Brain microvascular endothelial cell (primary cell): ENCODE results near the gene CDKN2AIPNL.
A peak's percentile ranks its signal among the peaks of the same experiment; 100 is the strongest.

Experiments used
- DNase-seq: peaks from one replicate; pipeline ENCODE4 v3.0.0-alpha.2; 2020
- H3K27ac ChIP-seq: fragments of 250-450 bp; sonication (Bioruptor Pico); 2 replicates; pipeline ENCODE4 v1.5.1; 2020; ENCODE audit warnings: mild to moderate bottlenecking, moderate library complexity
- H3K27me3 ChIP-seq: fragments of 250-450 bp; sonication (Bioruptor Pico); replicated peaks from 2 replicates; pipeline ENCODE4 v1.5.1; 2020; ENCODE audit warnings: mild to moderate bottlenecking
- H3K36me3 ChIP-seq: fragments of 250-450 bp; sonication (Bioruptor Pico); replicated peaks from 2 replicates; pipeline ENCODE4 v1.5.1; 2020; ENCODE audit warnings: mild to moderate bottlenecking
- H3K4me3 ChIP-seq: 2 replicates; pipeline ENCODE4 v1.5.1; 2011; ENCODE audit warnings: low read depth, mild to moderate bottlenecking, control low read depth, low read length, moderate library complexity
- in situ Hi-C: cut with HindIII; loops from 2 replicates; pipeline ENCODE4 v1.10.0; 2017; ENCODE audit warnings: low sequenced_read_pairs, low pct_ligation_motif_present
- TF ChIP-seq, protein P1 (sequence below): IDR thresholded peaks from 2 replicates; pipeline ENCODE4 v1.5.1; 2011; ENCODE audit warnings: low read depth, mild to moderate bottlenecking, moderate library complexity, low read length, control low read depth, inconsistent platforms; ENCODE audit errors: missing control alignments

CDKN2AIPNL gene

DNA sequence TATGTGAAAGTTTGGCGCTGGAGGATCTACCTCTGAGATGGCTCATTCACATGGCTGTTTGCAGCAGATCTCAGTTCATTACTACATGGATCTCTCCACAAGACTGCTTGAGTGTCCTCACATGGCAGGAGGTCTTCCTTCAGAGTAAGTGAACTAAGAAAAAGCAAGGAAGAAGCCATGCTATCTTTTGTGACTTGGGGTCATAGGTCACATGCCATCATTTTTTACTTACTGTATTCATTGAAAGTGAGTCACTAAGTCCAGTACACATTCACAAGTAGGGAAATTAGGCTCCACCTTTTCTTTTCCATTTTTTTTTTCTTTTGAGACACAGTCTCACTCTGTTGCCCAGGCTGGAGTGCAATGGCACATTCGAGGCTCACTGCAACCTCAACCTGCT is 8.7 kb upstream of the CDKN2AIPNL start:
- TF ChIP-seq, protein P1, sequence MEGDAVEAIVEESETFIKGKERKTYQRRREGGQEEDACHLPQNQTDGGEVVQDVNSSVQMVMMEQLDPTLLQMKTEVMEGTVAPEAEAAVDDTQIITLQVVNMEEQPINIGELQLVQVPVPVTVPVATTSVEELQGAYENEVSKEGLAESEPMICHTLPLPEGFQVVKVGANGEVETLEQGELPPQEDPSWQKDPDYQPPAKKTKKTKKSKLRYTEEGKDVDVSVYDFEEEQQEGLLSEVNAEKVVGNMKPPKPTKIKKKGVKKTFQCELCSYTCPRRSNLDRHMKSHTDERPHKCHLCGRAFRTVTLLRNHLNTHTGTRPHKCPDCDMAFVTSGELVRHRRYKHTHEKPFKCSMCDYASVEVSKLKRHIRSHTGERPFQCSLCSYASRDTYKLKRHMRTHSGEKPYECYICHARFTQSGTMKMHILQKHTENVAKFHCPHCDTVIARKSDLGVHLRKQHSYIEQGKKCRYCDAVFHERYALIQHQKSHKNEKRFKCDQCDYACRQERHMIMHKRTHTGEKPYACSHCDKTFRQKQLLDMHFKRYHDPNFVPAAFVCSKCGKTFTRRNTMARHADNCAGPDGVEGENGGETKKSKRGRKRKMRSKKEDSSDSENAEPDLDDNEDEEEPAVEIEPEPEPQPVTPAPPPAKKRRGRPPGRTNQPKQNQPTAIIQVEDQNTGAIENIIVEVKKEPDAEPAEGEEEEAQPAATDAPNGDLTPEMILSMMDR: no peak
- Histone ChIP-seq H3K27ac (no peak overlapping the region), H3K36me3 (no peaks in the 10 kb centered on the region), H3K4me3 (no peak overlapping the region), H3K27me3 (no peaks in the 10 kb centered on the region)
- in situ Hi-C loops: no loop called here
- peak; percentile 50 for DNase-seq

DNA sequence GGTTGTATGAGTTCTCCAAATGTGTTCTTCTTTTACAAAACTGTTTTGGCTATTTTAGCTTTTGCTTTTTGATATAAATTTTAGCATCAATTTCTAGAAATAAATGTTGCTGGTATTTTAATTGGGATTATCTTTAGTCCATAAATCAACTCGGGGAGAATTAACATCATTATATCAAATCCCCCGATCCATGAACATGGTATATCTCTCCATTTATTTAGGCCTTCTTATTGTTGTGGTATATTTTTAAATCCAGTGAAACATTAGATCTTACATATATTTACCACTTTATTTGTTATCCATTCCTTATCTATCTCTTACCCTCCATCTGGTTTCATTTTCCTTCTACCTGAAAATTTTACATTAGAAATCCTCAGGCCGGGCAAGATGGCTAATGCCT is 7.3 kb upstream of the CDKN2AIPNL start:
- H3K27ac ChIP-seq: no peak overlapping the region
- DNase-seq: no peak
- TF ChIP-seq, protein P1: no peak
- H3K36me3 ChIP-seq: no peaks in the 10 kb centered on the region
- in situ Hi-C loops: no loop called here
- H3K4me3 ChIP-seq: no peak overlapping the region
- H3K27me3 ChIP-seq: no peaks in the 10 kb centered on the region

DNA sequence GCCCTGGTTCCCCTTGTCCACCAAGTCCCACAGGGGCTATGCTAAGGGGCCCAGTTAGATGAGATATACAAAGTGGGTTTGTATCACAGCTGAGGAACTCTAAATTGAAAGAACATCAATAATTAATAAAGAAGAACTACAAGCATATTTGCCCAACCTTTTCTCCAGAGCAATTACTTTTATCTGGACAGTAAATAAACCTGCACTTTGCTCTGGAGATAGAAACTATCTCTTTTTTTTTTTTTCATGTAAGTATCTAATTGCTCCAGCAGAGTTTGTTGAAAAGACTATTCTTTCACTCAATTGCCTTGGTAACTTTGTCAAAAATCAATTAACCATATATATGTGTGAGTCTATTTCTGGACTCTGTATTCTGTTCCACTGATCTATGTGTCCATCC is 6.0 kb upstream of the CDKN2AIPNL start:
- Histone ChIP-seq H3K27me3 (no peaks in the 10 kb centered on the region), H3K36me3 (no peaks in the 10 kb centered on the region), H3K4me3 (no peak overlapping the region), H3K27ac (no peak overlapping the region)
- DNase-seq: no peak
- TF ChIP-seq, protein P1: no peak
- in situ Hi-C loops: no loop called here

DNA sequence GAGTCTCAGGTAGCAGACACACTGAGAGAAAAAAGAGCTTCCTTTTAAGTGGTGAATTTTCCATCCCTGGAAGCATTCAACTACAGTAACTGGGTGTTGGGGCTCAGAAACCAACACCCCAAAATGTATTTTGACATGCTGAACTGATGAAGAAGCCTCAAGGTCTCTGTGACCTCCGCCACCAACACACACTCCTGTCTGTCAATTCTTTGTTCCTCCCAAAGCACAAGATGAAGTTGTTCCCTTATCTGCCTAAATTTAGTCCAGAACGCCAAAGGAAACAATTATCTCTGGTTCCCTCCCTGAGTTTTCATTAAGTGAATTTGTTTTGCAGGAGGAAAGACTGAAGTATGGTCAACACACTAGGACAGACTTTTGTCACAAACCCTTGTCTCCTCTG is 1.4 kb upstream of the CDKN2AIPNL start:
- no peak for DNase-seq
- H3K27ac ChIP-seq: no peak overlapping the region
- H3K36me3 ChIP-seq: no peaks in the 10 kb centered on the region
- H3K27me3 ChIP-seq: no peaks in the 10 kb centered on the region
- TF ChIP-seq, protein P1: no peak
- in situ Hi-C loops: no loop called here
- no peak overlapping the region for H3K4me3 ChIP-seq

DNA sequence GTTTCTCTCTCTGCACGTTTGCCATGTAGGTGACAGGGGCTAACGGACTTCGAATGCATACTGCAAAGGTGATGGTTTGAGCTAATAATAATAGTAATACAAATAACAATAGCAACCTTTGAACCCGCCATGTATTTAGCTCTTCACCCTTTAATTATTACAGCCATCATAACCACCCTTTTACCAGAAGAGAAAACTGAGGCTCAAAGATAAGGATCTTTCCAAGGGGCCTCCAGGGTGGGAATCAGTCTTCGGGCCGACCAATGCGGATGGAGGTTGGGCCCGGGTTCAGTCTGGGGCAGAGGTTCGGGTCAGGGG is 494 bp downstream of the CDKN2AIPNL start:
- in situ Hi-C loops: no loop called here
- DNase-seq: no peak
- Histone ChIP-seq H3K27ac (no peak overlapping the region), H3K36me3 (no peaks in the 10 kb centered on the region), H3K4me3 (peak overlapping the region; percentile 89), H3K27me3 (no peaks in the 10 kb centered on the region)
- TF ChIP-seq, protein P1: no peak

DNA sequence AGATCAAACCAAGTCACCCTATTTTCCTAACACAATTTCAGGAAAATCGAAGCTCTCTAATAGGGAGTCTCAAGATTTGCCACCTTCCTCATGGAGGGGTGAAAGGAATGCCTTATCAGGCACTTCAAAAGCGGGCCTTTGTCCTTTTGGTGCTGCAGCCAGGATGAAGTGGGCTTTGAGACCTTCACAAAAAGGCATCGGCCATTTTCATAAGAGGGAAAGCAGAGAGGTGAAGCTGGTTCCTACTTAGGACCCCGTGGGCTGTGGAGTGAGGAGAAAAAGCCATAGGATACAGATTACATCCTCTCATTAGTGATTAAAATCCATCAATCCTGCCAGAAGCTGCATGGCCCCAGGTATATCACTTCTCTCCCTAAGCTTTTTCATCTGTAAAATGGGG is 859 bp downstream of the CDKN2AIPNL start:
- Histone ChIP-seq H3K27ac (no peak overlapping the region), H3K4me3 (peak overlapping the region; percentile 89), H3K36me3 (no peaks in the 10 kb centered on the region), H3K27me3 (no peaks in the 10 kb centered on the region)
- in situ Hi-C loops: no loop called here
- TF ChIP-seq, protein P1: no peak
- DNase-seq: no peak
